Esophagus squamous epithelium (tissue), 4 donors: ENCODE results near the gene BRK1.

ENCODE experiments used
- CTCF ChIP-seq, 6 experiments: fragments of 450-650 bp in 4 of 6; fragments of 200-600 bp in 2 of 6; sonication (generic) in 2 of 6; IDR thresholded peaks; one replicate each; pipeline ENCODE4 v1.5.1; 2016 to 2019; ENCODE audit warnings: antibody characterized with exemption in 6 of 6, mild to moderate bottlenecking in 4 of 6, moderate library complexity in 4 of 6
- POLR2A ChIP-seq, 4 donors: fragments of 450-650 bp; IDR thresholded peaks; one replicate each; pipeline ENCODE4 v1.6.1; 2017; ENCODE audit warnings: antibody characterized with exemption in 4 of 4, mild to moderate bottlenecking in 4 of 4, moderate library complexity in 3 of 4

GRCh38 chr3:10155658-10156057, 40.2 kb downstream of the BRK1 start:
- no peak for TF ChIP-seq POLR2A (IDR thresholded peaks at IDR 0.05)
- no peak for TF ChIP-seq CTCF (IDR thresholded peaks at IDR 0.05)
